Left ventricle myocardium inferior (tissue), 1 donor: ENCODE data around the gene MS4A18. TPM values are rescaled to one million over a fixed set of nuclear protein-coding genes. Genes with fewer than 3 reads are reported as not detected.

ENCODE experiments used
- DNase-seq: peaks from one replicate; pipeline ENCODE4 v3.0.0-alpha.2; 2020
- H3K27ac ChIP-seq: fragments of 200-600 bp; replicated peaks from 2 replicates; pipeline ENCODE4 v1.8.0; 2021
- H3K27me3 ChIP-seq: fragments of 200-600 bp; 2 replicates; pipeline ENCODE4 v1.8.0; 2021; ENCODE audit warnings: low read depth
- H3K36me3 ChIP-seq: fragments of 200-600 bp; 2 replicates; pipeline ENCODE4 v1.8.0; 2021
- H3K4me1 ChIP-seq: fragments of 200-600 bp; 2 replicates; pipeline ENCODE4 v1.8.0; 2021
- H3K4me3 ChIP-seq: fragments of 200-600 bp; 2 replicates; pipeline ENCODE4 v1.8.0; 2021; ENCODE audit warnings: mild to moderate bottlenecking, moderate library complexity
- H3K9me3 ChIP-seq: fragments of 200-600 bp; replicated peaks from 2 replicates; pipeline ENCODE4 v1.8.0; 2021
- CTCF ChIP-seq: fragments of 200-600 bp; IDR thresholded peaks from 2 replicates; pipeline ENCODE4 v1.8.0; 2021; ENCODE audit warnings: antibody characterized with exemption, mild to moderate bottlenecking, borderline replicate concordance
- intact Hi-C: fragments of 100-400 bp; cut with micrococcal nuclease; formaldehyde crosslinking; loops from one replicate; pipeline ENCODE4 v1.11.0; 2022
- total RNA-seq: library from RNA; stranded (reverse); fragmentation: NEBNext Ultra II Directional; extraction: Animal tissue kit (Norgen Biotek cat#: 25700); gene quantifications from one replicate; pipeline ENCODE4 v1.2.1, GENCODE V29; 2021
- donor health status: DM: no; HTN: yes; CAD: no; lungs with severe emphysema.

The MS4A18 gene
- total RNA-seq, 1 donor from 2014 or later, result not detected

GRCh38 chr11:60747359-60747873, 22.9 kb downstream of the MS4A18 start:
- TF ChIP-seq CTCF, result no peak
- H3K4me3 ChIP-seq, result no peak overlapping the region
- H3K9me3 ChIP-seq, result peaks cover 12% of the 10 kb centered on the region
- no peak for DNase-seq
- H3K36me3 ChIP-seq, result no peaks in the 10 kb centered on the region
- H3K4me1 ChIP-seq, result no peaks in the 10 kb centered on the region
- intact Hi-C loops, result no loop called here
- H3K27ac ChIP-seq, result no peak overlapping the region
- H3K27me3 ChIP-seq, result peaks cover 48% of the 10 kb centered on the region

GRCh38 chr11:60748225-60748624, 23.7 kb downstream of the MS4A18 start:
- H3K27ac ChIP-seq, result no peak overlapping the region
- intact Hi-C loops, result no loop called here
- H3K36me3 ChIP-seq, result no peaks in the 10 kb centered on the region
- no peak for DNase-seq
- no peak overlapping the region for H3K4me3 ChIP-seq
- no peaks in the 10 kb centered on the region for H3K4me1 ChIP-seq
- TF ChIP-seq CTCF, result no peak
- H3K27me3 ChIP-seq, result peaks cover 57% of the 10 kb centered on the region
- H3K9me3 ChIP-seq, result peaks cover 7% of the 10 kb centered on the region

GRCh38 chr11:60748821-60749220, 24.3 kb downstream of the MS4A18 start:
- H3K9me3 ChIP-seq, result peaks cover 7% of the 10 kb centered on the region
- no peak overlapping the region for H3K4me3 ChIP-seq
- H3K36me3 ChIP-seq, result no peaks in the 10 kb centered on the region
- intact Hi-C loops, result no loop called here
- H3K27me3 ChIP-seq, result peaks cover 62% of the 10 kb centered on the region
- DNase-seq, result no peak
- H3K27ac ChIP-seq, result no peak overlapping the region
- TF ChIP-seq CTCF, result no peak
- H3K4me1 ChIP-seq, result no peaks in the 10 kb centered on the region

- H3K9me3 ChIP-seq, result no peaks in the 10 kb centered on the region
- intact Hi-C loops, result no loop called here
- no peak overlapping the region for H3K4me3 ChIP-seq
- H3K27me3 ChIP-seq, result peaks cover 74% of the 10 kb centered on the region
- TF ChIP-seq CTCF, result no peak
- H3K4me1 ChIP-seq, result no peaks in the 10 kb centered on the region
- no peak overlapping the region for H3K27ac ChIP-seq
- DNase-seq, result no peak
- no peaks in the 10 kb centered on the region for H3K36me3 ChIP-seq
These were observed 26.4 kb downstream of the MS4A18 start for GRCh38 chr11:60750911-60751310.

GRCh38 chr11:60753309-60753708, 28.8 kb downstream of the MS4A18 start:
- no peak for DNase-seq

More at GRCh38 chr11:60753309-60753708, 28.8 kb downstream of the MS4A18 start:
- no peak for TF ChIP-seq CTCF
- Histone ChIP-seq H3K36me3 (no peaks in the 10 kb centered on the region), H3K4me3 (no peak overlapping the region), H3K4me1 (no peaks in the 10 kb centered on the region), H3K27ac (no peak overlapping the region), H3K9me3 (no peaks in the 10 kb centered on the region), H3K27me3 (peaks cover 97% of the 10 kb centered on the region)
- intact Hi-C loops, result no loop called here
